ENCODE results near the gene PDIA5. TPM values are rescaled to one million over a fixed set of nuclear protein-coding genes. Genes with fewer than 3 reads are reported as not detected.

Gene PDIA5
- total RNA-seq, 2 experiments from 2014 or later, result 8.1 to 11.7 TPM

DNA sequence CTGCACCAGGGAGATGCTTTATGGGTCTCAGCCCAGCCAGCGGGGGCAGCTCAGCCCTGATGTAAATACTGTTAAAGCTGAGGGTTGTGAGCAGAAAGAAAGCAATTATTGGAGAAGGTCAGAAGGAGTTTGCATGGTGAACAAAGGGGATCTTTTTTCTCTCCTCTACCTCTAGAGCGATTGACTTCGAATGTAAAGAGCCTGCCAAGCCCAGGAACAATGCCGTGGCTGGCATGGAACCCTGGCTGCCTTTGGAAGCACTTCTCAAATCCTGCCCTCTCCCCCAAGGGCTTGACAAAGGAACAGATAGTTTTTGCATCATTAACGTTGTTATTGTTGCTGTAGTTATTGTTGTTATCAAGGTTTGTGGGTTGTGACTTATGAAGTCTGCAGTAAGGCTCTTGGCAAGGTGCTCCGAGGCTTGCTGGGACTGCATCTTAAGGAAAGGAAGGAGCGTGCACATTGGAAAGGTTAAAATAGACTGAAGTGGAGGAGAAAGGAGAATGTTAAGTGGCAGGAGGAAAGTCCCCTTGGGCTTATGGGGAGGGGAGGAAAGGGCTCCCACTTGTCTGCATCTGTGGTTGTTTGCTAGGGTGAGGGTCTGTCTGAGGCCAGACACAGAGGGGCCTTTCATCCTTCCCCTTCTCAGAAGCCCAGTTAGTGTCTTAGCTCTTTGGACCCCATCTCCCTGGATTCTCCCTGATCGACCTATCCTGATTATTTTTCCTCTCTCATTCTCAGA is 16.7 kb downstream of the PDIA5 start:
- no peak overlapping the region for H3K4me3 ChIP-seq (ENCODE audit: low read depth, low read length, poor library complexity, severe bottlenecking)
- H3K4me1 ChIP-seq (ENCODE audit: insufficient read depth, low read length, poor library complexity, severe bottlenecking), result no peaks in the 10 kb centered on the region
- H3K4me2 ChIP-seq (ENCODE audit: low read length), result no peak overlapping the region
- ChIA-PET POLR2A (no interaction called here), CTCF (ENCODE audit: unreplicated experiment) (no interaction called here)
- no peaks in the 10 kb centered on the region; the same call in 1 of the 2 replicates for H4K20me1 ChIP-seq (ENCODE audit: insufficient read depth, low read length)
- H3K36me3 ChIP-seq (ENCODE audit: insufficient read depth, low read length), result no peaks in the 10 kb centered on the region
- no peak for DNase-seq (ENCODE audit: low spot score)
- H3K79me2 ChIP-seq (ENCODE audit: insufficient read depth, low read depth, low read length), result no peaks in the 10 kb centered on the region
- no TSS peak for BruUV-seq (replicated peaks)
- H3K9me3 ChIP-seq (ENCODE audit: low read length), result no peaks in the 10 kb centered on the region
- intact Hi-C loops (cut with micrococcal nuclease; ENCODE audit: unreplicated experiment), result no loop called here
- H3K9me2 ChIP-seq (ENCODE audit: insufficient read depth, low read length), result no peaks in the 10 kb centered on the region
- no peak overlapping the region for H3K27ac ChIP-seq (ENCODE audit: low read depth, low read length, poor library complexity, severe bottlenecking)
- no peak overlapping the region for H2AFZ ChIP-seq (ENCODE audit: low read length)
- TF ChIP-seq EZH2phosphoT487 (IDR thresholded peaks at IDR 0.05; ENCODE audit: borderline replicate concordance, low read depth, low read length), result no peak
- TF ChIP-seq, protein P1, sequence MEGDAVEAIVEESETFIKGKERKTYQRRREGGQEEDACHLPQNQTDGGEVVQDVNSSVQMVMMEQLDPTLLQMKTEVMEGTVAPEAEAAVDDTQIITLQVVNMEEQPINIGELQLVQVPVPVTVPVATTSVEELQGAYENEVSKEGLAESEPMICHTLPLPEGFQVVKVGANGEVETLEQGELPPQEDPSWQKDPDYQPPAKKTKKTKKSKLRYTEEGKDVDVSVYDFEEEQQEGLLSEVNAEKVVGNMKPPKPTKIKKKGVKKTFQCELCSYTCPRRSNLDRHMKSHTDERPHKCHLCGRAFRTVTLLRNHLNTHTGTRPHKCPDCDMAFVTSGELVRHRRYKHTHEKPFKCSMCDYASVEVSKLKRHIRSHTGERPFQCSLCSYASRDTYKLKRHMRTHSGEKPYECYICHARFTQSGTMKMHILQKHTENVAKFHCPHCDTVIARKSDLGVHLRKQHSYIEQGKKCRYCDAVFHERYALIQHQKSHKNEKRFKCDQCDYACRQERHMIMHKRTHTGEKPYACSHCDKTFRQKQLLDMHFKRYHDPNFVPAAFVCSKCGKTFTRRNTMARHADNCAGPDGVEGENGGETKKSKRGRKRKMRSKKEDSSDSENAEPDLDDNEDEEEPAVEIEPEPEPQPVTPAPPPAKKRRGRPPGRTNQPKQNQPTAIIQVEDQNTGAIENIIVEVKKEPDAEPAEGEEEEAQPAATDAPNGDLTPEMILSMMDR (conservative IDR thresholded peaks at IDR 0.05; ENCODE audit: low read length), result no peak

DNA sequence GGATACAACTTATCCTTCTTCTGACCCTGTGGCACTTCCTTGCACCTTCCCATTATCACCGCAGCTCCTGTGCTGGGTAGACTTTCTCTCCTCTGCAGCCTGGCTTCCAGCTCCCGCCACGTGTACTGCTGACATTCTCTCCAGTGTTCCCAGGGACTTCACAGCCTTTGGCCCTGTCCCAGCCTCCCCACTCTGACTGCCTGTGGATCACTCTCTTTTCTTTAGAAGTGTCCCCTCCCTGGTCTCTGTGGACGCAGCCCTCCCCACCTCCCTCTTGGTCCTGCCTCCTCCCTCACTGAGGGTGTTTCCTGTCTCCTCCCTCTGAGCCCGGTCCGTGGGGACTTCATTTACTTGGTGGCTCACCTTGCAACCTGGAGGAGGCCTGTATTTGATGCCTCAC is 17.4 kb downstream of the PDIA5 start:
- no TSS peak for BruUV-seq (replicated peaks)
- ChIA-PET POLR2A (no interaction called here), CTCF (ENCODE audit: unreplicated experiment) (no interaction called here)
- Histone ChIP-seq H3K27ac (ENCODE audit: low read depth, low read length, poor library complexity, severe bottlenecking) (no peak overlapping the region), H4K20me1 (ENCODE audit: insufficient read depth, low read length) (no peaks in the 10 kb centered on the region; the same call in 1 of the 2 replicates), H3K9me2 (ENCODE audit: insufficient read depth, low read length) (no peaks in the 10 kb centered on the region), H3K79me2 (ENCODE audit: insufficient read depth, low read depth, low read length) (no peaks in the 10 kb centered on the region), H3K36me3 (ENCODE audit: insufficient read depth, low read length) (no peaks in the 10 kb centered on the region), H3K4me2 (ENCODE audit: low read length) (no peak overlapping the region), H3K9me3 (ENCODE audit: low read length) (no peaks in the 10 kb centered on the region), H2AFZ (ENCODE audit: low read length) (no peak overlapping the region), H3K4me1 (ENCODE audit: insufficient read depth, low read length, poor library complexity, severe bottlenecking) (no peaks in the 10 kb centered on the region), H3K4me3 (ENCODE audit: low read depth, low read length, poor library complexity, severe bottlenecking) (no peak overlapping the region)
- TF ChIP-seq, protein P1 (conservative IDR thresholded peaks at IDR 0.05; ENCODE audit: low read length), result no peak
- TF ChIP-seq EZH2phosphoT487 (IDR thresholded peaks at IDR 0.05; ENCODE audit: borderline replicate concordance, low read depth, low read length), result no peak
- intact Hi-C loops (cut with micrococcal nuclease; ENCODE audit: unreplicated experiment), result no loop called here
- DNase-seq (ENCODE audit: low spot score), result no peak

DNA sequence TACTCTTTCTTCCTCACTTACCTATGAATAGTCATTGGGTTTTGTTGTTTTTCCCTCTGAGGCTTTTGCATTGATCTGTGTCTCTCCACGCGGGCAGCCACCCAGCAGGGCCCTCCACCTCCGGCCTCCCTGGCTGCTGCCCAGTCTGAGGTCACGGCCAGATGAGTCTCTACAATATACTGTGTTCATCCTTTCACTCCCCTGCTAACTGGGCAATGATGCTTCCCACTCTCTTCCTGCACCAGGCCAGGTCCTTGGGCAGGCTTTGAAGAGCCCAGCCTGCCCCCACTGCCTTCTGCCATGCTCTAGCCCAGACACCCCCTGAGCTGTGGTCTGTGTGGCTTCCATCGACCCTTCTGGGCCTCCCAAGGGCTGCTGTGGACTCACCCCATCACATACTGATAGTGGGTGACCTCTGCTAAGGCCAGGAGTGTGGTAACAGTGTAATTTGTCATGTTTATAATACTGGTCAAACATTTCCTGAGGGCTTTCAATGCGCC is 18.0 kb downstream of the PDIA5 start:
- H3K9me3 ChIP-seq (ENCODE audit: low read length), result no peaks in the 10 kb centered on the region
- H2AFZ ChIP-seq (ENCODE audit: low read length), result no peak overlapping the region
- H3K4me3 ChIP-seq (ENCODE audit: low read depth, low read length, poor library complexity, severe bottlenecking), result no peak overlapping the region
- intact Hi-C loops (cut with micrococcal nuclease; ENCODE audit: unreplicated experiment), result no loop called here
- TF ChIP-seq EZH2phosphoT487 (IDR thresholded peaks at IDR 0.05; ENCODE audit: borderline replicate concordance, low read depth, low read length), result no peak
- TF ChIP-seq, protein P1 (conservative IDR thresholded peaks at IDR 0.05; ENCODE audit: low read length), result no peak
- no peaks in the 10 kb centered on the region for H3K36me3 ChIP-seq (ENCODE audit: insufficient read depth, low read length)
- no peaks in the 10 kb centered on the region for H3K79me2 ChIP-seq (ENCODE audit: insufficient read depth, low read depth, low read length)
- ChIA-PET CTCF (ENCODE audit: unreplicated experiment) (no interaction called here), POLR2A (interaction anchor here (0.6 kb wide), 1 partner anchor 63 kb away, joined by 3 read pairs; no protein-coding TSS in a partner anchor)
- H3K27ac ChIP-seq (ENCODE audit: low read depth, low read length, poor library complexity, severe bottlenecking), result no peak overlapping the region
- no peaks in the 10 kb centered on the region for H3K4me1 ChIP-seq (ENCODE audit: insufficient read depth, low read length, poor library complexity, severe bottlenecking)
- H3K9me2 ChIP-seq (ENCODE audit: insufficient read depth, low read length), result no peaks in the 10 kb centered on the region
- no peak for DNase-seq (ENCODE audit: low spot score)
- H4K20me1 ChIP-seq (ENCODE audit: insufficient read depth, low read length), result no peaks in the 10 kb centered on the region; the same call in 1 of the 2 replicates
- H3K4me2 ChIP-seq (ENCODE audit: low read length), result no peak overlapping the region
- no TSS peak for BruUV-seq (replicated peaks)
